ENCODE results near the gene PTCD1. TPM values are rescaled to one million over a fixed set of nuclear protein-coding genes. Genes with fewer than 3 reads are reported as not detected.

Gene PTCD1
- total RNA-seq, 1 donor from 2014 or later, result 5.8 TPM

GRCh38 chr7:99408379-99409191, 30.0 kb downstream of the PTCD1 start, which contains the start of the genes BUD31 and PDAP1:
TSS of gene BUD31 (plus strand) at chr7:99408969. CDS start at chr7:99411093, 2,124 bp downstream.
TSS of gene PDAP1 (minus strand) at chr7:99408597. CDS start at chr7:99408548, 49 bp downstream.
- H3K9me3 ChIP-seq (ENCODE audit: insufficient read depth, low read depth, low read length), result no peaks in the 10 kb centered on the region
- peak within 1 kb of the TSS; percentile 98 for H3K4me3 ChIP-seq (ENCODE audit: insufficient read depth, low read depth, low read length)
- H3K27ac ChIP-seq (ENCODE audit: low read depth, low read length), result peak within 1 kb of the TSS; percentile 99
- Mint-ChIP-seq H3K9me3 (ENCODE audit: unreplicated experiment) (no peaks in the 10 kb centered on the region), H3K27me3 (ENCODE audit: low read depth, unreplicated experiment) (no peaks in the 10 kb centered on the region), H3K36me3 (ENCODE audit: low read depth, unreplicated experiment) (peaks cover 7% of the 10 kb centered on the region), H3K27ac (ENCODE audit: unreplicated experiment) (peak within 1 kb of the TSS; percentile 89), H3K4me3 (ENCODE audit: unreplicated experiment) (peak within 1 kb of the TSS; percentile 97), H3K4me1 (ENCODE audit: low read depth, unreplicated experiment) (peaks cover 21% of the 10 kb centered on the region)
- peaks cover 19% of the 10 kb centered on the region for H3K4me1 ChIP-seq (ENCODE audit: insufficient read depth, low read length)
- no peaks in the 10 kb centered on the region for H3K27me3 ChIP-seq (ENCODE audit: insufficient read depth, low read length)
- peaks cover 92% of the 10 kb centered on the region for H3K79me2 ChIP-seq (ENCODE audit: insufficient read depth, low read length)
- peaks cover 72% of the 10 kb centered on the region for H4K20me1 ChIP-seq (ENCODE audit: insufficient read depth, low read length)
- H3K36me3 ChIP-seq (ENCODE audit: insufficient read depth, low read length), result peaks cover 25% of the 10 kb centered on the region
- DNase-seq (ENCODE audit: low read depth), result peak; percentile 90
- TF ChIP-seq EZH2 (IDR thresholded peaks at IDR 0.05; ENCODE audit: insufficient read depth, low read length) (no peak), CTCF (IDR thresholded peaks at IDR 0.05; ENCODE audit: insufficient read depth, low read depth, low read length) (no peak)
- FAIRE-seq, result no peak
- peak within 1 kb of the TSS; percentile 87 for H3K4me2 ChIP-seq (ENCODE audit: low read length)
- peak within 1 kb of the TSS; percentile 99 for H3K9ac ChIP-seq (ENCODE audit: low read length)
- H2AFZ ChIP-seq (ENCODE audit: low read depth, low read length), result peak within 1 kb of the TSS; percentile 92

- Histone ChIP-seq H3K27ac (ENCODE audit: low read depth, low read length) (peak overlapping the region; percentile 99), H3K79me2 (ENCODE audit: insufficient read depth, low read length) (peaks cover 92% of the 10 kb centered on the region), H3K4me2 (ENCODE audit: low read length) (peak overlapping the region; percentile 87), H3K4me3 (ENCODE audit: insufficient read depth, low read depth, low read length) (peak overlapping the region; percentile 98), H2AFZ (ENCODE audit: low read depth, low read length) (peak overlapping the region; percentile 92), H3K9me3 (ENCODE audit: insufficient read depth, low read depth, low read length) (no peaks in the 10 kb centered on the region), H3K36me3 (ENCODE audit: insufficient read depth, low read length) (peaks cover 24% of the 10 kb centered on the region), H3K9ac (ENCODE audit: low read length) (peak overlapping the region; percentile 99), H3K27me3 (ENCODE audit: insufficient read depth, low read length) (no peaks in the 10 kb centered on the region), H4K20me1 (ENCODE audit: insufficient read depth, low read length) (peaks cover 72% of the 10 kb centered on the region), H3K4me1 (ENCODE audit: insufficient read depth, low read length) (peaks cover 19% of the 10 kb centered on the region)
- Mint-ChIP-seq H3K27me3 (ENCODE audit: low read depth, unreplicated experiment) (no peaks in the 10 kb centered on the region), H3K4me3 (ENCODE audit: unreplicated experiment) (peak overlapping the region; percentile 97), H3K27ac (ENCODE audit: unreplicated experiment) (peak overlapping the region; percentile 89), H3K36me3 (ENCODE audit: low read depth, unreplicated experiment) (peaks cover 9% of the 10 kb centered on the region), H3K4me1 (ENCODE audit: low read depth, unreplicated experiment) (peaks cover 21% of the 10 kb centered on the region), H3K9me3 (ENCODE audit: unreplicated experiment) (no peaks in the 10 kb centered on the region)
- FAIRE-seq (no peak), DNase-seq (ENCODE audit: low read depth) (peak; percentile 79)
- TF ChIP-seq CTCF (IDR thresholded peaks at IDR 0.05; ENCODE audit: insufficient read depth, low read depth, low read length) (no peak), EZH2 (IDR thresholded peaks at IDR 0.05; ENCODE audit: insufficient read depth, low read length) (no peak)
Measured at GRCh38 chr7:99407872-99408378, 30.7 kb downstream of the PTCD1 start.
